ENCODE measurements around the gene DIO2. TPM values are rescaled to one million over a fixed set of nuclear protein-coding genes. Genes with fewer than 3 reads are reported as not detected.

The DIO2 gene
- polyA plus RNA-seq, 1 donor (not counting 4 experiments of a cell fraction or from before 2014, with no cell fraction given), result 0.22 TPM

- no peak overlapping the region for H3K4me2 ChIP-seq (ENCODE audit: control insufficient read depth, extremely low read depth, insufficient read depth, low read depth, low read length)
- H3K27ac ChIP-seq (ENCODE audit: control insufficient read depth, insufficient read depth, low read length), result no peak overlapping the region
- no peaks in the 10 kb centered on the region for H3K4me1 ChIP-seq (ENCODE audit: control insufficient read depth, extremely low read depth, insufficient read depth, low read length)
- dilution Hi-C loops (cut with MboI; ENCODE audit: extremely low pct_ligation_motif_present, low sequenced_read_pairs), result no loop called here
- H3K27me3 ChIP-seq (ENCODE audit: control insufficient read depth, extremely low read depth, insufficient read depth, low read length), result peaks cover 3% of the 10 kb centered on the region
- no peak overlapping the region for H3K4me3 ChIP-seq (ENCODE audit: control insufficient read depth in 2 of 3, extremely low read depth in 1 of 3, insufficient read depth in 2 of 3, low read depth in 1 of 3, low read length in 3 of 3)
- TF ChIP-seq CTCF (optimal IDR thresholded peaks at IDR 0.05 in 1 of 3, IDR thresholded peaks at IDR 0.05 in 1 of 3, conservative IDR thresholded peaks at IDR 0.05 in 1 of 3; ENCODE audit: extremely low read depth in 1 of 3, insufficient read depth in 2 of 3, low read length in 3 of 3) (no peak), EZH2 (IDR thresholded peaks at IDR 0.05; ENCODE audit: low read length) (no peak)
- H3K9me3 ChIP-seq (ENCODE audit: control insufficient read depth, low read depth, low read length), result no peaks in the 10 kb centered on the region
- H3K36me3 ChIP-seq (ENCODE audit: control insufficient read depth in 2 of 2, extremely low read depth in 1 of 2, insufficient read depth in 2 of 2, low read length in 2 of 2), result no peaks in the 10 kb centered on the region
- FAIRE-seq (no peak), DNase-seq (ENCODE audit: low read depth, low spot score) (no peak)
- no peak overlapping the region for H2AFZ ChIP-seq (ENCODE audit: control insufficient read depth, low read length)
- H4K20me1 ChIP-seq (ENCODE audit: control insufficient read depth, extremely low read depth, insufficient read depth, low read length), result no peaks in the 10 kb centered on the region
- no peaks in the 10 kb centered on the region for H3K79me2 ChIP-seq (ENCODE audit: control insufficient read depth, insufficient read depth, low read length)
- H3K9me1 ChIP-seq (ENCODE audit: control insufficient read depth, extremely low read depth, insufficient read depth, low read length), result no peaks in the 10 kb centered on the region
- H3K9ac ChIP-seq (ENCODE audit: control insufficient read depth, extremely low read depth, insufficient read depth, low read length), result no peak overlapping the region
These were observed 4.7 kb upstream of the DIO2 start for GRCh38 chr14:80215756-80216581.

DNA sequence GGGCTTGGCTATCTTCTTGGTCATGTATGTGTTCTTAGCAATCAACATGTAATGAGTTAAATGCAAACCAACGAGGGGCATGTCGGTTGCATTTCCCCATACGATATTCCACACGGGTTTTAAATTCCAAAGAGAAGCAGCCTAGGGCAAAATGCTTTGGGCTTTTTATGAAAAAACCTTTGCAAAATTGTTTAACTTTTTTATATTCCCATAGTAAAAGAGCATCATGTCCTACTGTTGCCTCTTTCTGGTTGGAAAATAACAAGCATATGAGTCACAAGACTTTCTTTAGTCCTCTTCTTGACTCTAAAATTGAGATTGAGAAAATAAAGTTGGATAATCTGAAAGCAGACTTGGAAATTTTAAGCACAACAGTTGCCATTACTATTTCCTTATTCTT, 3.8 kb upstream of the DIO2 start:
- Histone ChIP-seq H3K4me3 (ENCODE audit: control insufficient read depth in 2 of 3, extremely low read depth in 1 of 3, insufficient read depth in 2 of 3, low read depth in 1 of 3, low read length in 3 of 3) (no peak overlapping the region), H3K9ac (ENCODE audit: control insufficient read depth, extremely low read depth, insufficient read depth, low read length) (no peak overlapping the region), H3K27me3 (ENCODE audit: control insufficient read depth, extremely low read depth, insufficient read depth, low read length) (peaks cover 3% of the 10 kb centered on the region), H3K36me3 (ENCODE audit: control insufficient read depth in 2 of 2, extremely low read depth in 1 of 2, insufficient read depth in 2 of 2, low read length in 2 of 2) (no peaks in the 10 kb centered on the region), H3K4me1 (ENCODE audit: control insufficient read depth, extremely low read depth, insufficient read depth, low read length) (no peaks in the 10 kb centered on the region), H3K79me2 (ENCODE audit: control insufficient read depth, insufficient read depth, low read length) (no peaks in the 10 kb centered on the region), H3K9me1 (ENCODE audit: control insufficient read depth, extremely low read depth, insufficient read depth, low read length) (no peaks in the 10 kb centered on the region), H2AFZ (ENCODE audit: control insufficient read depth, low read length) (no peak overlapping the region), H3K27ac (ENCODE audit: control insufficient read depth, insufficient read depth, low read length) (no peak overlapping the region), H3K9me3 (ENCODE audit: control insufficient read depth, low read depth, low read length) (no peaks in the 10 kb centered on the region), H4K20me1 (ENCODE audit: control insufficient read depth, extremely low read depth, insufficient read depth, low read length) (no peaks in the 10 kb centered on the region), H3K4me2 (ENCODE audit: control insufficient read depth, extremely low read depth, insufficient read depth, low read depth, low read length) (no peak overlapping the region)
- dilution Hi-C loops (cut with MboI; ENCODE audit: extremely low pct_ligation_motif_present, low sequenced_read_pairs), result no loop called here
- TF ChIP-seq EZH2 (IDR thresholded peaks at IDR 0.05; ENCODE audit: low read length) (no peak), CTCF (optimal IDR thresholded peaks at IDR 0.05 in 1 of 3, IDR thresholded peaks at IDR 0.05 in 1 of 3, conservative IDR thresholded peaks at IDR 0.05 in 1 of 3; ENCODE audit: extremely low read depth in 1 of 3, insufficient read depth in 2 of 3, low read length in 3 of 3) (no peak)
- no peak for FAIRE-seq
- no peak for DNase-seq (ENCODE audit: low read depth, low spot score)

Data from keratinocyte (primary cell).